ENCODE measurements around the gene SIPA1. TPM values are rescaled to one million over a fixed set of nuclear protein-coding genes. Genes with fewer than 3 reads are reported as not detected.
A peak's percentile ranks its signal among the peaks of the same experiment; 100 is the strongest.
"Not testable (repeated sequence)": the region's sequence is repeated elsewhere in the genome, so short reads cannot be mapped to it uniquely, and the experiment has no call there.

Gene SIPA1
- total RNA-seq, 1 experiment from 2014 or later, result 22.5 TPM

- no peak for DNase-seq (ENCODE audit: low spot score)
- in situ Hi-C loops (cut with HindIII; ENCODE audit: low sequenced_read_pairs), result no loop called here
These were observed 16.8 kb downstream of the SIPA1 start for GRCh38 chr11:65654375-65655349.

GRCh38 chr11:65655570-65656332, 17.9 kb downstream of the SIPA1 start:
- DNase-seq (ENCODE audit: low spot score), result no peak
- in situ Hi-C loops (cut with HindIII; ENCODE audit: low sequenced_read_pairs), result no loop called here

- DNase-seq (ENCODE audit: low spot score), result no peak
- in situ Hi-C loops (cut with HindIII; ENCODE audit: low sequenced_read_pairs), result no loop called here
These were observed 19.5 kb downstream of the SIPA1 start for GRCh38 chr11:65657426-65657825.

- DNase-seq (ENCODE audit: low spot score), result no peak
- in situ Hi-C loops (cut with HindIII; ENCODE audit: low sequenced_read_pairs), result no loop called here
These were observed 20.5 kb downstream of the SIPA1 start for GRCh38 chr11:65658174-65659021.

- DNase-seq (ENCODE audit: low spot score), result no peak
- in situ Hi-C loops (cut with HindIII; ENCODE audit: low sequenced_read_pairs), result no loop called here
These were observed 22.1 kb downstream of the SIPA1 start for GRCh38 chr11:65660038-65660437.

- DNase-seq (ENCODE audit: low spot score); in situ Hi-C loops (cut with HindIII; ENCODE audit: low sequenced_read_pairs): not testable (repeated sequence)
These were observed 23.0 kb downstream of the SIPA1 start for GRCh38 chr11:65660908-65661307.

- no peak for DNase-seq (ENCODE audit: low spot score)
- in situ Hi-C loops (cut with HindIII; ENCODE audit: low sequenced_read_pairs), result no loop called here
These were observed 23.8 kb downstream of the SIPA1 start for GRCh38 chr11:65661599-65662246.

GRCh38 chr11:65662247-65662798, 24.4 kb downstream of the SIPA1 start:
- in situ Hi-C loops (cut with HindIII; ENCODE audit: low sequenced_read_pairs), result no loop called here
- DNase-seq (ENCODE audit: low spot score), result no peak

GRCh38 chr11:65662799-65663638, 25.1 kb downstream of the SIPA1 start, which contains the start of gene RELA:
TSS of gene RELA (minus strand) at chr11:65662916. CDS start at chr11:65662832, 84 bp downstream.
- DNase-seq (ENCODE audit: low spot score), result peak; percentile 89
- in situ Hi-C loops (cut with HindIII; ENCODE audit: low sequenced_read_pairs), result no loop called here

GRCh38 chr11:65663639-65664200, 25.8 kb downstream of the SIPA1 start:
- peak; percentile 57 for DNase-seq (ENCODE audit: low spot score)
- in situ Hi-C loops (cut with HindIII; ENCODE audit: low sequenced_read_pairs), result no loop called here

GRCh38 chr11:65672180-65672860, 34.4 kb downstream of the SIPA1 start:
- in situ Hi-C loops (cut with HindIII; ENCODE audit: low sequenced_read_pairs), result no loop called here
- no peak for DNase-seq (ENCODE audit: low spot score)

GRCh38 chr11:65672982-65673381, 35.1 kb downstream of the SIPA1 start:
- in situ Hi-C loops (cut with HindIII; ENCODE audit: low sequenced_read_pairs), result no loop called here
- DNase-seq (ENCODE audit: low spot score), result no peak

GRCh38 chr11:65680192-65680743, 42.4 kb downstream of the SIPA1 start:
- in situ Hi-C loops (cut with HindIII; ENCODE audit: low sequenced_read_pairs), result no loop called here

GRCh38 chr11:65683480-65683879, 45.6 kb downstream of the SIPA1 start:
- in situ Hi-C loops (cut with HindIII; ENCODE audit: low sequenced_read_pairs); DNase-seq (ENCODE audit: low spot score): not testable (repeated sequence)

More at GRCh38 chr11:65680192-65680743, 42.4 kb downstream of the SIPA1 start:
- no peak for DNase-seq (ENCODE audit: low spot score)

- in situ Hi-C loops (cut with HindIII; ENCODE audit: low sequenced_read_pairs), result no loop called here
- DNase-seq (ENCODE audit: low spot score), result no peak
These were observed 48.1 kb downstream of the SIPA1 start for GRCh38 chr11:65685981-65686380.

- DNase-seq (ENCODE audit: low spot score); in situ Hi-C loops (cut with HindIII; ENCODE audit: low sequenced_read_pairs): not testable (repeated sequence)
These were observed 53.9 kb downstream of the SIPA1 start for GRCh38 chr11:65691847-65692246.
